Ectodermal cell (in vitro differentiated cells): Measurements from ENCODE around the gene COPS7B.

Experiments
- H3K27ac ChIP-seq: 2 replicates; pipeline ENCODE4 v1.7.0; 2013; ENCODE audit warnings: mild to moderate bottlenecking, low read depth, low read length; ENCODE audit not compliant: insufficient read depth, poor library complexity, severe bottlenecking
- H3K27me3 ChIP-seq: 2 replicates; pipeline ENCODE4 v1.7.0; 2013; ENCODE audit warnings: mild to moderate bottlenecking, low read length; ENCODE audit not compliant: insufficient read depth, control insufficient read depth, poor library complexity, severe bottlenecking
- H3K36me3 ChIP-seq: one replicate; pipeline ENCODE4 v1.7.0; 2013; ENCODE audit warnings: low read length; ENCODE audit not compliant: control insufficient read depth, insufficient read depth
- H3K4me1 ChIP-seq: one replicate; pipeline ENCODE4 v1.7.0; 2013; ENCODE audit warnings: low read length; ENCODE audit not compliant: control insufficient read depth, insufficient read depth
- H3K4me3 ChIP-seq: 2 replicates; pipeline ENCODE4 v1.7.0; 2013; ENCODE audit warnings: low read depth, low read length, control low read depth; ENCODE audit not compliant: insufficient read depth
- H3K9me3 ChIP-seq: 2 replicates; pipeline ENCODE4 v1.7.0; 2013; ENCODE audit warnings: mild to moderate bottlenecking, low read length, moderate library complexity; ENCODE audit not compliant: control insufficient read depth
- WGBS, 2 experiments: methylation state at CpG; one replicate each; pipeline ENCODE4 v1.1.7; 2013; ENCODE audit warnings: missing lambda C conversion rate in 2 of 2; 5-methylcytosine and 5-hydroxymethylcytosine counted together

COPS7B gene

DNA sequence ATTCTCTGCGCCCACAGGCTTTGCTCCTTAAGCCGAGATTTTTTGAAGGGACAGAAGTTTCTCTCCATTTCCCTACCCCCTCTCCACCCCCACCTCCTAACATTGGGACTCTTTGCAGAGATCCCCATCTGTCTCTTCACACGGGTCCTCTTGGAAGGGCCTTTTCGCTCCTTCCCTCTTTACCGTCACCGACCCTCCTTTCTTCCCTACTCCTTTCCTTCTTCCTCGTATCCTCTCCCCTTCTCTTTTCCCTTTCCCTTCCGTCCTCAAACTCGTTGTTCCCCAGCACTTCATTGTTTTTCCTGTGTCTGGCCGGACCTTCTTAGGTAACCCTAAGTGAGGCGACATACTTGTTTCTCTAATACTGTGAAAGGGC lies 660 bp downstream of the COPS7B start:
- WGBS, 2 experiments = 14 to 17% methylated on average over 11 of the region's 11 CpGs

GRCh38 chr2:231791107-231791506 lies 4.9 kb downstream of the COPS7B start:
- H3K27ac ChIP-seq = no peak overlapping the region
- H3K27me3 ChIP-seq = no peaks in the 10 kb centered on the region
- peaks cover 3% of the 10 kb centered on the region for H3K36me3 ChIP-seq
- H3K4me3 ChIP-seq = no peak overlapping the region
- peaks cover 8% of the 10 kb centered on the region for H3K4me1 ChIP-seq
- WGBS, 2 experiments = 93 to 96% methylated on average over 3 of the region's 3 CpGs
- no peaks in the 10 kb centered on the region for H3K9me3 ChIP-seq

More for the DNA sequence above, 660 bp downstream of the COPS7B start:
- Histone ChIP-seq H3K4me3 (peak overlapping the region; percentile 62), H3K36me3 (peaks cover 3% of the 10 kb centered on the region), H3K27me3 (no peaks in the 10 kb centered on the region), H3K4me1 (peaks cover 12% of the 10 kb centered on the region), H3K27ac (no peak overlapping the region), H3K9me3 (no peaks in the 10 kb centered on the region)

GRCh38 chr2:231794383-231794782 lies 8.1 kb downstream of the COPS7B start:
- Histone ChIP-seq H3K27ac (no peak overlapping the region), H3K9me3 (no peaks in the 10 kb centered on the region), H3K36me3 (peaks cover 3% of the 10 kb centered on the region), H3K27me3 (no peaks in the 10 kb centered on the region), H3K4me3 (no peak overlapping the region), H3K4me1 (no peaks in the 10 kb centered on the region)
- WGBS, 2 experiments = 93 to 94% methylated on average over 3 of the region's 3 CpGs

- 95 to 96% methylated on average over 9 of the region's 9 CpGs for WGBS, 2 experiments
- H3K36me3 ChIP-seq = no peaks in the 10 kb centered on the region
Observed at GRCh38 chr2:231795525-231796327, 9.5 kb downstream of the COPS7B start.

DNA sequence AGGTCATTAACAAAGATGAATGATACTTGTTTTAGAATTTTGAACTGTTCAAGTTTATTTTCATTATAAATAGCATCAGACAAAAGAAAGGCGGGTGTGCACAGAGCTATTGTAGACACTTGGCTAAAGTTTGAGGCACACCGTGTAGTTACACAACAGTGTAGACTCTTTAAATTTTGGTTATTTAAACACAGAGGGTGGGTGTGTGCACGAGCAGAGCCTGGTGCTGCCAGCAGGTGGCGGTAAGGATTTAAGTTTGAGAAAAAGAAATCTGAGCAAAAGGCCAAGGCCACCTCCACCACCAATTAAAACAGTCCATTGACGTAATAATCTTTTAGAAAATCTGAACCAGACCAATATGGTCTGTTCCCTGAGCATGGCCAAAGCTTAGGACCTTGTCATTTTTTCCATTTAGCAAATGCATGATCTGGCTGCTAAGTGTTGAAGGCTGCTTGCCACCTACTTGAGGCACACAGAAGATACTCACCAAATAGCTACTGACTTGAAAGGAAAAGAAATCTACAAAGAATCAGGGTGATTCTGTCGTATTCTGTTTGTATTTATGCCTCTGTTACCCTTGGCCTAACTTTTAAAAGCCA lies 14.3 kb downstream of the COPS7B start:
- Histone ChIP-seq H3K27ac (no peak overlapping the region), H3K4me3 (no peak overlapping the region), H3K4me1 (no peaks in the 10 kb centered on the region), H3K9me3 (no peaks in the 10 kb centered on the region), H3K36me3 (no peaks in the 10 kb centered on the region), H3K27me3 (no peaks in the 10 kb centered on the region)
- WGBS, 2 experiments = 65 to 71% methylated on average over 6 of the region's 6 CpGs

More at GRCh38 chr2:231795525-231796327, 9.5 kb downstream of the COPS7B start:
- Histone ChIP-seq H3K4me3 (no peak overlapping the region), H3K4me1 (no peaks in the 10 kb centered on the region), H3K27ac (no peak overlapping the region), H3K9me3 (no peaks in the 10 kb centered on the region), H3K27me3 (no peaks in the 10 kb centered on the region)

GRCh38 chr2:231803501-231804138 lies 17.4 kb downstream of the COPS7B start:
- no peak overlapping the region for H3K27ac ChIP-seq
- 96 to 97% methylated on average over 9 of the region's 9 CpGs for WGBS, 2 experiments
- no peaks in the 10 kb centered on the region for H3K4me1 ChIP-seq
- H3K4me3 ChIP-seq = no peak overlapping the region
- H3K9me3 ChIP-seq = no peaks in the 10 kb centered on the region
- H3K36me3 ChIP-seq = peaks cover 14% of the 10 kb centered on the region
- H3K27me3 ChIP-seq = no peaks in the 10 kb centered on the region

DNA sequence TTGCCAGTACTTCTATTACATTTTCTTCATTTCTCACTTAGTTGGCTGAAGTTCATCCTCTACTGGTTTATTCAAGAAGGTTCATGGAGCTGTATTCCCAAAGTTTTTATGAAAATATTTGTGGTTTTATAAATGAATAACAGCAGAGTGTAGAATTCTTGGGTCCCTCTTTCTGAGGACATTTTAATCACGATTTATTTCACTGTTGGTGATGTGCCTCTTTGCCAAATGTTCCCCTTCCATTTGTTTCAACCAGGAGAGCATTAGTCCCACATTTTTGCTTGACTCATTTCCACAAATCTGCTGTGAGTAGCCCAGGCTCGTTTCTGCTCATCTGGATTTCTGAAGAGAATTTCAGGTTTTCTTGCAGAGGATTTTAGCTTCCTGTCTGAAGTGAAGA lies 20.8 kb downstream of the COPS7B start:
- H3K9me3 ChIP-seq = no peaks in the 10 kb centered on the region
- WGBS, 2 experiments = 87 to 89% methylated on average over 2 of the region's 2 CpGs
- H3K4me3 ChIP-seq = no peak overlapping the region
- peaks cover 18% of the 10 kb centered on the region for H3K36me3 ChIP-seq
- no peaks in the 10 kb centered on the region for H3K4me1 ChIP-seq
- no peaks in the 10 kb centered on the region for H3K27me3 ChIP-seq
- no peak overlapping the region for H3K27ac ChIP-seq

DNA sequence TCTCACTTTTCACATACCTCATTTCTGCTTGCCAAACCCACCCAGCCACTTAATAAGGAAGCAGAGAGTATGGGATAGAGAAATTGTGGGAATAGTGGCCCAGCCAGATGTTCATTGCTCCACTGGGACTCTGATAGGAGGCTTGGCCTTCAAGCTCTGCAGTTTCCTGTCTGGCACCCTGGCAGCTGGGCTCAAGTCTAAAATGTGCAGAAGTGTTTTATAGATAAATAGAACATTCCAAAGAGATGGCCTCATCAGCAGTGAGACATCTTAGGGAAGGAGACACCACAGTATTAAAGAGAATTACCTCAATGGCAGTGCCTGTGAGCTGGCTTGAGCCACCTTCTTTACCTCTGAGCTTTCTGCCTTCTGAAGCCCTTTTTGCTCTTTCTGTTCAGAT lies 24.7 kb downstream of the COPS7B start:
- H3K9me3 ChIP-seq = no peaks in the 10 kb centered on the region
- no peak overlapping the region for H3K4me3 ChIP-seq
- no peaks in the 10 kb centered on the region for H3K4me1 ChIP-seq
- H3K27me3 ChIP-seq = no peaks in the 10 kb centered on the region
- H3K27ac ChIP-seq = no peak overlapping the region
- H3K36me3 ChIP-seq = peaks cover 18% of the 10 kb centered on the region

DNA sequence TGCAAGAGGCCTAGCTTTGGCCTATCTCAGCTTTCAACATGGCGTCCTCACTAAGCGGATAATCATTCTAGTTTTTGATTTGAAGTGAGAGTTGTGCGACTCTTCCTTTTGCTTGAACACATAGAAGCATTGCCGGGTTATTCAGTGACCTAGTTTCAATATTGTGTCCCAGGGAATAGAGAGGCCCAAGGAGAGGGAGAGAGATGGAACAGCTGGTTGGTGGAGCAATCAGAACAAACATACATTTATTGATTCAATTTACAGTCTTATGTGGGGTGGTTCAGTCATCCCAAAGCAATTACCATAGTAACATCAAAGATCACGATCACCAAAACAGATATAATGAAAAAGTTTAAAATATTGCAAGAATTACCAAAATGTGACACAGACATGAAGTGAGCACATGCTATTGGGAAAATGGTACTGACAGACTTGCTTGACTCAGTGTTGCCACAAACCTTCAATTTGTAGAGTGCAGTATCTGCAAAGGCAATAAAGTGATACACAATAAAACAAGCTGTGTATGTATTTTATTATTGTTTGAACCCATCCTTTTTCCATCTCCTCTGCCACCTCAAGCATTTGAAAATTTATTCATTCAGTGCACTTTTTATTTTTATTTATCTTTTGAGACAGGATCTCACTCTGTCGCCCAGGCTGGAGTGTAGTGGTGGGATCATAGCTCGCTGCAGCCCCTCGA lies 30.2 kb downstream of the COPS7B start:
- WGBS, 2 experiments = 93 to 95% methylated on average over 7 to 8 of the region's 8 CpGs

More for the DNA sequence above, 30.2 kb downstream of the COPS7B start:
- H3K4me1 ChIP-seq = no peaks in the 10 kb centered on the region
- no peaks in the 10 kb centered on the region for H3K36me3 ChIP-seq
- H3K27me3 ChIP-seq = no peaks in the 10 kb centered on the region
- no peaks in the 10 kb centered on the region for H3K9me3 ChIP-seq
- H3K27ac ChIP-seq = no peak overlapping the region
- no peak overlapping the region for H3K4me3 ChIP-seq
